Measurements from ENCODE around the gene FXYD1. TPM values are rescaled to one million over a fixed set of nuclear protein-coding genes. Genes with fewer than 3 reads are reported as not detected.
A peak's percentile ranks its signal among the peaks of the same experiment; 100 is the strongest.
"Not testable (repeated sequence)": the region's sequence is repeated elsewhere in the genome, so short reads cannot be mapped to it uniquely, and the experiment has no call there.

FXYD1 gene
- total RNA-seq, 1 donor from 2014 or later: 7.8 TPM

- H3K27me3 Mint-ChIP-seq (ENCODE audit: low read depth): no peaks in the 10 kb centered on the region
These were observed 10.8 kb downstream of the FXYD1 start for GRCh38 chr19:35149463-35149862.

GRCh38 chr19:35150445-35150844 lies 11.8 kb downstream of the FXYD1 start:
- Mint-ChIP-seq H3K4me3 (ENCODE audit: unreplicated experiment) (no peak overlapping the region), H3K27ac (ENCODE audit: unreplicated experiment) (no peak overlapping the region), H3K36me3 (ENCODE audit: low read depth) (no peaks in the 10 kb centered on the region), H3K4me1 (ENCODE audit: low read depth) (peaks cover 47% of the 10 kb centered on the region), H3K9me3 (ENCODE audit: low read depth) (no peaks in the 10 kb centered on the region), H3K27me3 (ENCODE audit: low read depth) (no peaks in the 10 kb centered on the region)
- no peak for TF ChIP-seq CTCF (IDR thresholded peaks at IDR 0.05)
- no peak for DNase-seq (ENCODE audit: low spot score)

More at GRCh38 chr19:35149463-35149862, 10.8 kb downstream of the FXYD1 start:
- H3K4me3 Mint-ChIP-seq (ENCODE audit: unreplicated experiment): no peak overlapping the region
- H3K9me3 Mint-ChIP-seq (ENCODE audit: low read depth): no peaks in the 10 kb centered on the region
- DNase-seq (ENCODE audit: low spot score): no peak
- no peak for TF ChIP-seq CTCF (IDR thresholded peaks at IDR 0.05)
- H3K27ac Mint-ChIP-seq (ENCODE audit: unreplicated experiment): peak overlapping the region; percentile 66
- no peaks in the 10 kb centered on the region for H3K36me3 Mint-ChIP-seq (ENCODE audit: low read depth)
- peaks cover 44% of the 10 kb centered on the region for H3K4me1 Mint-ChIP-seq (ENCODE audit: low read depth)

DNA sequence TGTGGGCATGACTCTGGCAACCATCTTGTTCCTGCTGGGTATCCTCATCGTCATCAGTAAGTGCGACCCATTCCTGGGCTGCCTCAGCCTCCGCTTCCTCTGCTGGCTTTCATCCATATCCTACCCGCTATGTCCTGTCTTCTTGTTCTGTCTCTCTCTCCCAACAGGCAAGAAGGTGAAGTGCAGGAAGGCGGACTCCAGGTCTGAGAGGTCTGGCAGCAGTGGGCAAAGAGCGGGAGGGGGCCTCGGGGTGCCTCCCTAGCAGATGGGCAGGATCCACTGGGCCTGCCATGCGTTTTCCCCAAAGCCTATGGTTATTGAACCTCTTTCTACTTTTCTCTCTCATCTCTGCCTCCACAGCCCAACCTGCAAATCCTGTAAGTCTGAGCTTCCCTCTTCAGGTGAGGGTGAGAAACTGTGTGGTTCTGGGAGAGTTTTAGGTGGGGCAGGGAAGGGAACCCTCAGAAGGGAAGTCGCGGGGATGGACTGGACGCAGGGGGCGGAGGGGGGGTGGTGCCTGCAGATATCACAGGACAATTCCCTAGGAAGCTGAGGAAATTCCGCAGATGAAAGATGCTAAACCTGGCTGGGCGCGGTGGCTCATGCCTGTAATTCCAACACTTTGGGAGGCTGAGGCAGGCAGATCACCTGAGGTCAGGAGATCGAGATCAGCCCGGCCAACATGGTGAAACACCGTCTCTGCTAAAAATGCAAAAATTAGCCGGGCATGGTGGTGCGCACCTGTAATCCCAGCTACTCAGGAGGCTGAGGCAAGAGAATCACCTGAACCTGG lies 12.8 kb downstream of the FXYD1 start:
- H3K4me1 Mint-ChIP-seq (ENCODE audit: low read depth): peaks cover 57% of the 10 kb centered on the region
- no peak for TF ChIP-seq CTCF (IDR thresholded peaks at IDR 0.05)
- DNase-seq (ENCODE audit: low spot score): no peak
- H3K27me3 Mint-ChIP-seq (ENCODE audit: low read depth): no peaks in the 10 kb centered on the region
- no peaks in the 10 kb centered on the region for H3K9me3 Mint-ChIP-seq (ENCODE audit: low read depth)
- H3K36me3 Mint-ChIP-seq (ENCODE audit: low read depth): peaks cover 2% of the 10 kb centered on the region
- H3K4me3 Mint-ChIP-seq (ENCODE audit: unreplicated experiment): no peak overlapping the region
- no peak overlapping the region for H3K27ac Mint-ChIP-seq (ENCODE audit: unreplicated experiment)

DNA sequence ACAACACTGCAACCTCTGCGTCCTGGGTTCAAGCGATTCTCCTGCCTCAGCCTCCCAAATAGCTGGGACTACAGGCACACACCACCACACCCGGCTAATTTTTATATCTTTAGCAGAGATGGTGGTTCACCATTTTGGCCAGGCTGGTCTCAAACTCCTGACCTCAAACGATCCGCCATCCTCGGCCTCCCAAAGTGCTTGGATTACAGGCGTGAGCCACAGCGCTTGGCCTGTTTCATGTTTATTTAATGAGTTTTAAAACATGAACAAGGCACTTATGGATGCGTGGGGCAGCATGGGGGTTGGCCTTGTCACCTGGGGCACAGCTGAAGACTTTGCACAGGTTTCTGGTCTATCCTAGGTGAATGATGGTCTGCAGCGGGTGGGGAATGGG lies 14.5 kb downstream of the FXYD1 start:
- H3K4me1 Mint-ChIP-seq (ENCODE audit: low read depth): peaks cover 59% of the 10 kb centered on the region
- not testable (repeated sequence) for H3K27ac Mint-ChIP-seq (ENCODE audit: unreplicated experiment)

GRCh38 chr19:35153701-35154524 lies 15.3 kb downstream of the FXYD1 start:
- Mint-ChIP-seq H3K36me3 (ENCODE audit: low read depth) (peaks cover 10% of the 10 kb centered on the region), H3K27ac (ENCODE audit: unreplicated experiment) (peak overlapping the region; percentile 64), H3K9me3 (ENCODE audit: low read depth) (no peaks in the 10 kb centered on the region), H3K4me1 (ENCODE audit: low read depth) (peaks cover 59% of the 10 kb centered on the region), H3K4me3 (ENCODE audit: unreplicated experiment) (peak overlapping the region; percentile 99), H3K27me3 (ENCODE audit: low read depth) (no peaks in the 10 kb centered on the region)
- TF ChIP-seq CTCF (IDR thresholded peaks at IDR 0.05): peak; percentile 78
- DNase-seq (ENCODE audit: low spot score): no peak

More for the DNA sequence above, 14.5 kb downstream of the FXYD1 start:
- DNase-seq (ENCODE audit: low spot score); H3K27me3 Mint-ChIP-seq (ENCODE audit: low read depth); H3K9me3 Mint-ChIP-seq (ENCODE audit: low read depth); H3K36me3 Mint-ChIP-seq (ENCODE audit: low read depth): not testable (repeated sequence)
- H3K4me3 Mint-ChIP-seq (ENCODE audit: unreplicated experiment): peak overlapping the region; percentile 99

Measured in chondrocyte (in vitro differentiated cells).